Aorta (tissue), 5 donors: ENCODE results near the gene ANKRD30B. TPM values are rescaled to one million over a fixed set of nuclear protein-coding genes. Genes with fewer than 3 reads are reported as not detected.
"Not testable (repeated sequence)": the region's sequence is repeated elsewhere in the genome, so short reads cannot be mapped to it uniquely, and the experiment has no call there.

Experiments
- ATAC-seq: fragments of 200-7000 bp; cut with Tn5 transposase; one replicate; pipeline ENCODE4 v1.9.1; 2022; ENCODE audit warnings: moderate library complexity; ENCODE audit not compliant: low FRiP score
- DNase-seq, 2 donors: peaks; one replicate each; pipeline ENCODE4 v3.0.0-alpha.2; 2020
- H3K27ac ChIP-seq, 2 donors: one replicate each; pipeline ENCODE4 v1.5.1; 2013; ENCODE audit warnings: low read length in 2 of 2, mild to moderate bottlenecking in 2 of 2, moderate library complexity in 2 of 2, control low read depth in 1 of 2, inconsistent platforms in 1 of 2, low read depth in 1 of 2
- H3K27me3 ChIP-seq, 2 donors: one replicate each; pipeline ENCODE4 v1.6.1; 2013; ENCODE audit warnings: control low read depth in 1 of 2, low read length in 1 of 2, mild to moderate bottlenecking in 1 of 2, moderate library complexity in 1 of 2; ENCODE audit not compliant: insufficient read depth in 2 of 2, control insufficient read depth in 1 of 2
- H3K36me3 ChIP-seq, 2 donors: one replicate each; pipeline ENCODE4 v1.6.1; 2013; ENCODE audit warnings: control low read depth in 1 of 2, low read length in 1 of 2, mild to moderate bottlenecking in 1 of 2; ENCODE audit not compliant: insufficient read depth in 2 of 2, control insufficient read depth in 1 of 2
- H3K4me1 ChIP-seq, 2 donors: one replicate each; pipeline ENCODE4 v1.6.1; 2013; ENCODE audit warnings: low read length in 2 of 2, control low read depth in 1 of 2, mild to moderate bottlenecking in 1 of 2, moderate library complexity in 1 of 2; ENCODE audit not compliant: insufficient read depth in 2 of 2, control insufficient read depth in 1 of 2
- H3K4me3 ChIP-seq, 2 donors: one replicate each; pipeline ENCODE4 v1.5.1; 2013; ENCODE audit warnings: low read length in 2 of 2, control low read depth in 1 of 2, mild to moderate bottlenecking in 1 of 2
- H3K9me3 ChIP-seq: one replicate; pipeline ENCODE4 v1.6.1; 2013; ENCODE audit warnings: mild to moderate bottlenecking, low read length; ENCODE audit not compliant: control insufficient read depth
- WGBS, 2 donors: extraction: QIAGEN DNeasy Blood & Tissue Kit; methylation state at CpG; one replicate each; pipeline ENCODE4 v1.1.7; 2013; 5-methylcytosine and 5-hydroxymethylcytosine counted together
- intact Hi-C, 2 donors: fragments of 100-400 bp; cut with DNase I; formaldehyde crosslinking; loops; one replicate each; pipeline versions ENCODE4 v1.14.2 to v1.15.0; 2022
- polyA plus RNA-seq, 2 donors: library from polyadenylated mRNA; stranded (reverse); fragments of 200-250 nt; gene quantifications; one replicate each; pipeline ENCODE4 v1.2.3, GENCODE V29; 2013
- total RNA-seq, 2 donors: library from RNA; stranded (reverse); fragmentation: NEBNext Ultra II Directional; extraction: Animal tissue kit (Norgen Biotek cat#: 25700); gene quantifications; one replicate each; pipeline ENCODE4 v1.2.1, GENCODE V29; 2021
- donor health status: healthy with polysubstance abuse.
- donor health status: Bipolar disorder and iron deficiency.
- donor health status: DM: no; HTN: no; CAD: no.
- donor health status: DM: no; HTN: no; CAD: no.
- donor health status: DM: yes; HTN: yes; CAD: no.

The ANKRD30B gene
- total and polyA plus RNA-seq, 4 donors: not detected

- H3K27ac ChIP-seq: not testable (repeated sequence)
Measured at GRCh38 chr18:14811081-14811480, 63.1 kb downstream of the ANKRD30B start.

GRCh38 chr18:14826972-14827632, 79.1 kb downstream of the ANKRD30B start:
- H3K9me3 ChIP-seq, ATAC-seq, DNase-seq, H3K27ac ChIP-seq, H3K4me3 ChIP-seq, H3K27me3 ChIP-seq, intact Hi-C loops, H3K4me1 ChIP-seq, H3K36me3 ChIP-seq: not testable (repeated sequence)
- 56 to 70% methylated on average over 2 of the region's 2 CpGs for WGBS, 2 donors

More at GRCh38 chr18:14811081-14811480, 63.1 kb downstream of the ANKRD30B start:
- intact Hi-C loops, ATAC-seq, DNase-seq, H3K4me3 ChIP-seq, H3K4me1 ChIP-seq, H3K9me3 ChIP-seq, H3K36me3 ChIP-seq, H3K27me3 ChIP-seq: not testable (repeated sequence)
- 86 to 87% methylated on average over 13 of the region's 13 CpGs for WGBS, 2 donors

- intact Hi-C loops, H3K9me3 ChIP-seq, H3K36me3 ChIP-seq, DNase-seq, ATAC-seq, H3K27ac ChIP-seq, H3K4me3 ChIP-seq, H3K27me3 ChIP-seq, H3K4me1 ChIP-seq: not testable (repeated sequence)
- 77 to 78% methylated on average over 2 of the region's 2 CpGs for whole genome bisulfite sequencing, 2 donors
Measured at GRCh38 chr18:14841607-14842006, 93.6 kb downstream of the ANKRD30B start.

- H3K4me1 ChIP-seq, ATAC-seq, H3K27ac ChIP-seq, H3K36me3 ChIP-seq, DNase-seq, H3K4me3 ChIP-seq, H3K27me3 ChIP-seq, H3K9me3 ChIP-seq, intact Hi-C loops: not testable (repeated sequence)
- 29 to 60% methylated on average over 2 of the region's 2 CpGs for WGBS, 2 donors
Measured at GRCh38 chr18:14851533-14851932, 103.6 kb downstream of the ANKRD30B start.

GRCh38 chr18:14855634-14856033, 107.7 kb downstream of the ANKRD30B start:
- DNase-seq, H3K9me3 ChIP-seq, intact Hi-C loops, H3K27me3 ChIP-seq, H3K4me1 ChIP-seq, ATAC-seq, H3K27ac ChIP-seq, H3K36me3 ChIP-seq, H3K4me3 ChIP-seq: not testable (repeated sequence)
- WGBS, 2 donors: 77 to 92% methylated on average over 6 to 17 of the region's 17 CpGs

- H3K9me3 ChIP-seq, ATAC-seq, H3K27me3 ChIP-seq, H3K36me3 ChIP-seq, intact Hi-C loops, H3K4me3 ChIP-seq, H3K4me1 ChIP-seq, H3K27ac ChIP-seq, DNase-seq: not testable (repeated sequence)
- WGBS, 2 donors: 91 to 98% methylated on average over 5 to 9 of the region's 20 CpGs
Measured at GRCh38 chr18:14856256-14856655, 108.3 kb downstream of the ANKRD30B start.

- DNase-seq, H3K4me1 ChIP-seq, H3K27me3 ChIP-seq, H3K9me3 ChIP-seq, intact Hi-C loops, ATAC-seq, H3K4me3 ChIP-seq, H3K36me3 ChIP-seq, H3K27ac ChIP-seq: not testable (repeated sequence)
- WGBS, 2 donors: 97% methylated on average over 4 of the region's 10 CpGs; no CpG with 5 or more reads in 1 of the 2 donors
Measured at GRCh38 chr18:14858514-14858913, 110.5 kb downstream of the ANKRD30B start.

- DNase-seq, H3K4me3 ChIP-seq, intact Hi-C loops, H3K27me3 ChIP-seq, H3K4me1 ChIP-seq, ATAC-seq, H3K36me3 ChIP-seq, H3K9me3 ChIP-seq, H3K27ac ChIP-seq: not testable (repeated sequence)
- 86 to 91% methylated on average over 12 to 15 of the region's 15 CpGs for WGBS, 2 donors
Measured at GRCh38 chr18:14859995-14860394, 112.0 kb downstream of the ANKRD30B start.

GRCh38 chr18:14866426-14866825, 118.5 kb downstream of the ANKRD30B start:
- ATAC-seq, H3K9me3 ChIP-seq, H3K4me3 ChIP-seq, H3K27me3 ChIP-seq, DNase-seq, H3K36me3 ChIP-seq, intact Hi-C loops, H3K27ac ChIP-seq, H3K4me1 ChIP-seq: not testable (repeated sequence)
- 92% methylated on average over 10 to 15 of the region's 15 CpGs for whole genome bisulfite sequencing, 2 donors
